A549 (cell line): ENCODE measurements around the gene FAM187B.

Source experiments
- CHD4 ChIP-seq: fragments of 200-600 bp; sonication (generic); IDR thresholded peaks from 2 replicates; pipeline ENCODE4 v1.6.1; 2016; ENCODE audit warnings: antibody characterized with exemption, mild to moderate bottlenecking, borderline replicate concordance
- EP300 ChIP-seq, 2 experiments: fragments of >200 bp; sonication (Bioruptor Twin); formaldehyde crosslinking; IDR thresholded peaks; 2 replicates in 1 of 2; 3 replicates in 1 of 2; pipeline ENCODE4 v1.6.1; 2016 to 2017
- FOXS1 ChIP-seq: fragments of 250-450 bp; sonication (Bioruptor Pico); IDR thresholded peaks from 2 replicates; pipeline ENCODE4 v1.5.0; 2020; ENCODE audit warnings: mild to moderate bottlenecking, moderate library complexity
- POLR2A ChIP-seq: IDR thresholded peaks from 2 replicates; pipeline ENCODE4 v1.6.1; 2012; ENCODE audit warnings: mild to moderate bottlenecking, low read length

- TF ChIP-seq EP300 (IDR thresholded peaks at IDR 0.05) (no peak), CHD4 (no peak), POLR2A (no peak), FOXS1 (no peak)
Observed at GRCh38 chr19:35205733-35206323, 22.7 kb downstream of the FAM187B start.
